RWPE2 (cell line): ENCODE results near the gene SLC8A1.

Experiments
- ATAC-seq: fragments of 200-7000 bp; cut with Tn5 transposase; 3 replicates; pipeline ENCODE4 v1.9.1; 2021; ENCODE audit warnings: low read depth
- DNase-seq: peaks from one replicate; pipeline ENCODE4 v3.0.0-alpha.2; 2020; ENCODE audit warnings: low spot score
- H3K27ac ChIP-seq: fragments of 450-650 bp; 2 replicates; pipeline ENCODE4 v1.5.1; 2017; ENCODE audit warnings: mild to moderate bottlenecking; ENCODE audit not compliant: poor library complexity, severe bottlenecking
- H3K27me3 ChIP-seq: fragments of 250-450 bp; sonication (Bioruptor Pico); 2 replicates; pipeline ENCODE4 v1.5.1; 2021; ENCODE audit warnings: mild to moderate bottlenecking, moderate library complexity; ENCODE audit not compliant: insufficient read depth, poor library complexity, severe bottlenecking
- H3K36me3 ChIP-seq: fragments of 250-450 bp; sonication (Bioruptor Pico); 2 replicates; pipeline ENCODE4 v1.5.1; 2020; ENCODE audit warnings: low read depth, mild to moderate bottlenecking, moderate library complexity
- H3K4me1 ChIP-seq: fragments of 250-450 bp; sonication (Bioruptor Pico); 2 replicates; pipeline ENCODE4 v1.5.1; 2021; ENCODE audit warnings: mild to moderate bottlenecking, moderate library complexity; ENCODE audit not compliant: insufficient read depth, poor library complexity, severe bottlenecking
- H3K4me3 ChIP-seq: fragments of 250-450 bp; sonication (Bioruptor Pico); 2 replicates; pipeline ENCODE4 v1.5.1; 2021; ENCODE audit warnings: mild to moderate bottlenecking, moderate library complexity; ENCODE audit not compliant: severe bottlenecking
- H3K9me3 ChIP-seq: fragments of 250-450 bp; sonication (Bioruptor Pico); 2 replicates; pipeline ENCODE4 v1.5.1; 2021; ENCODE audit warnings: mild to moderate bottlenecking, moderate library complexity; ENCODE audit not compliant: severe bottlenecking
- TF ChIP-seq, protein P1 (sequence below): fragments of 450-650 bp; IDR thresholded peaks from one replicate; pipeline ENCODE4 v1.5.1; 2017; ENCODE audit warnings: mild to moderate bottlenecking, moderate library complexity; ENCODE audit not compliant: poor library complexity, severe bottlenecking

SLC8A1 gene

DNA sequence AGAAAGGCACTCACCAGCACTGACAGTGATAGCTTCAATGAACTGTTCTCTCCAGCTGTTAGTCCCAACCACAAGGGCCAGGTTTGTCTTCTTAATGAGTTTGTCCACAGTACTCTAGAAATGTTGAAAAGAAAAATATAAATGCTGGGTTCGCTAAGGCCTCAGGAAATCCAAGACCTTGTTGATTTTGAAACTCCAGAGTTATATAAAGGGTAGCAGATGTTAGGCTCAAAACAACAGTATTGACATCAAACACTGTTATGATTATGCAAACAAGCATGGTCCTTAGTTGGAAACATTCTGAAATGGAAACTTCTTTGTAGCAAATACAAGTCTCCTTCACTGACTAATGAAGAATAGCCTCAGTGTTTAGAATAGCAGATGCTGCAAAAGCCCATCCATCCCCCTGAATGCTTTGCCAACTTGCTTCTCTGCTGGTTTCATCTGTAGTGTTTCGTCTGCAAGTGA lies 291.1 kb downstream of the SLC8A1 start:
- TF ChIP-seq, protein P1, sequence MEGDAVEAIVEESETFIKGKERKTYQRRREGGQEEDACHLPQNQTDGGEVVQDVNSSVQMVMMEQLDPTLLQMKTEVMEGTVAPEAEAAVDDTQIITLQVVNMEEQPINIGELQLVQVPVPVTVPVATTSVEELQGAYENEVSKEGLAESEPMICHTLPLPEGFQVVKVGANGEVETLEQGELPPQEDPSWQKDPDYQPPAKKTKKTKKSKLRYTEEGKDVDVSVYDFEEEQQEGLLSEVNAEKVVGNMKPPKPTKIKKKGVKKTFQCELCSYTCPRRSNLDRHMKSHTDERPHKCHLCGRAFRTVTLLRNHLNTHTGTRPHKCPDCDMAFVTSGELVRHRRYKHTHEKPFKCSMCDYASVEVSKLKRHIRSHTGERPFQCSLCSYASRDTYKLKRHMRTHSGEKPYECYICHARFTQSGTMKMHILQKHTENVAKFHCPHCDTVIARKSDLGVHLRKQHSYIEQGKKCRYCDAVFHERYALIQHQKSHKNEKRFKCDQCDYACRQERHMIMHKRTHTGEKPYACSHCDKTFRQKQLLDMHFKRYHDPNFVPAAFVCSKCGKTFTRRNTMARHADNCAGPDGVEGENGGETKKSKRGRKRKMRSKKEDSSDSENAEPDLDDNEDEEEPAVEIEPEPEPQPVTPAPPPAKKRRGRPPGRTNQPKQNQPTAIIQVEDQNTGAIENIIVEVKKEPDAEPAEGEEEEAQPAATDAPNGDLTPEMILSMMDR, result no peak
- no peaks in the 10 kb centered on the region for H3K36me3 ChIP-seq
- DNase-seq, result no peak

DNA sequence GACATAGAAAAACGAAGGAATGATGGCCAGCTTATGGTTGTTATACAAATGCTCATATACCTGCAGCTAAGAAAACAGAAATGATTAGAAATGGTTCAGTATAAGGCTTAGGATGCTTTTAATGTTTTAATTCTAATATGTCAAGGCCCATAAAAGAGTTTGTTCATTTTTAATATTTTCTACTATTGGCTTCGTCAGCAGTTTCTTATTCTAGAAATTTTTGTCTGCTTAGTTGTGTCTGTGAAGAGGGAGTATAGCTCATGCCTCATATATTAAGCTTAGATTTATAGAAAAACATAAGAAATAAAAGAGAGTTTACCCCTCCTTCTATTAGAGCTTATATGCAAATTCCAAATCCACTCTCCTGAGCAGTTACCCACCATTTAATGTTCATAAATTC lies 292.6 kb downstream of the SLC8A1 start:
- Histone ChIP-seq H3K4me1 (no peaks in the 10 kb centered on the region), H3K36me3 (no peaks in the 10 kb centered on the region), H3K27me3 (no peaks in the 10 kb centered on the region), H3K27ac (no peak overlapping the region), H3K4me3 (no peak overlapping the region), H3K9me3 (no peaks in the 10 kb centered on the region)
- no peak for DNase-seq
- TF ChIP-seq, protein P1, result no peak
- no peak for ATAC-seq

More for the DNA sequence above, 291.1 kb downstream of the SLC8A1 start:
- Histone ChIP-seq H3K9me3 (no peaks in the 10 kb centered on the region), H3K27ac (no peak overlapping the region), H3K4me3 (no peak overlapping the region), H3K4me1 (no peaks in the 10 kb centered on the region), H3K27me3 (no peaks in the 10 kb centered on the region)
- no peak for ATAC-seq

DNA sequence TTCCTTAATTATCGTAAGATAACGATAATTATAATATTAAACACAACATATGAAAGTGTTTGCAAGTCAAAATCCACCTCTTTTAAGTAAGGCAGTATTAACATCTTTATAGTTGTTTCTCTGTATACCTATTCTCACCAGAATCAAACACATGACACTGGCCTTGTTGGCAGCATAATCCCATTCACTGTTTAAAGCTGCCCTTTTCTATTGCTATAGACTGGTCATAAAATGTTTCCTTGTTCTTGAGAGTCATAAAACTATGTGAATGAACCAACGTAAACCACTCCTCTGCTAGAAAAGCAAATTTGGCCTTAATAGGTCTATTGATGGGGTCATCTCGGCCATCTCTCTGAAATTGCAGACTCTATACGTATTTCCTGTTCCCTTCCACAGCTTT lies 293.1 kb downstream of the SLC8A1 start:
- no peaks in the 10 kb centered on the region for H3K9me3 ChIP-seq
- ATAC-seq, result no peak
- H3K27me3 ChIP-seq, result no peaks in the 10 kb centered on the region
- TF ChIP-seq, protein P1, result no peak
- no peak for DNase-seq
- H3K36me3 ChIP-seq, result no peaks in the 10 kb centered on the region
- H3K4me1 ChIP-seq, result no peaks in the 10 kb centered on the region
- no peak overlapping the region for H3K27ac ChIP-seq
- no peak overlapping the region for H3K4me3 ChIP-seq

DNA sequence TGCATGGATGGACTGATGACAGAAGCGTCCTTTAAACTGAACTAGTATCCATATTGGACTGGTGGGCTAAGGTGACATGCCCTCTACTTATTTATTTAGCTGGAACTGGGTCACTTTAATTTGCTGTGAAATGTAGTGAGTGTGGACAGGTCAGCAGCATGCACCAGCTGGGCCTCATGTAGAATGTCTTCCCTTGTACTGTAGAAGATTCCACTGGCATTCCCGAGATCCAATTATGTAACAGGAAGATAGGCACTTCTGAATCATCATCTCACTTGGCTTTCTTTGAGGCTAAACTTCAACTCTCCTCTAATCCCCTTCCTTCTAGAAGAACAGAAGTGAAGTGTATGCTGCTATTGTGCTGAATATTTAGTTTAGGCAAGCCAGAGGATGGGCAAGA lies 296.2 kb downstream of the SLC8A1 start:
- no peak for DNase-seq
- no peaks in the 10 kb centered on the region for H3K9me3 ChIP-seq
- ATAC-seq, result no peak
- TF ChIP-seq, protein P1, result no peak
- H3K27ac ChIP-seq, result no peak overlapping the region
- H3K36me3 ChIP-seq, result no peaks in the 10 kb centered on the region
- no peaks in the 10 kb centered on the region for H3K4me1 ChIP-seq
- H3K27me3 ChIP-seq, result no peaks in the 10 kb centered on the region
- no peak overlapping the region for H3K4me3 ChIP-seq

DNA sequence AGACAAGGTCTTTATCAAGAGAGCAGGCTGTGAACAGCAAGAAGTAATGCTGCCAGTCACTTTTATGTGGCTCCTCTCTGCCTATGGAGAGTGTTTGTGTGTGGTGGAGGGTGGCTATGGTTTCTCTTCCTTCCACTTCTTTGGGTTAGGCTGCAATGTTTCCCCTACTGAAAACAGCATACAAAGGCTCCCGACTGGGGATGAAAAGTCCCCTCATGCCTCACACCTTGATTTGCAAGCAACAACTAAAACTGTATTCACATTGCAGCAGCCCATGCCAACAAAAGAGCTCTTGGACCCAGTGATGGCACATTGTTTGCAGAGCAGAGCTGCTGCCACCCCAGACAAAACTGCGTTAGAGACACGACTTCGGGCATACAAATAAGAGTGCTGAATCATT lies 301.6 kb downstream of the SLC8A1 start:
- Histone ChIP-seq H3K4me3 (no peak overlapping the region), H3K27me3 (no peaks in the 10 kb centered on the region), H3K36me3 (no peaks in the 10 kb centered on the region), H3K27ac (no peak overlapping the region), H3K4me1 (no peaks in the 10 kb centered on the region), H3K9me3 (no peaks in the 10 kb centered on the region)
- TF ChIP-seq, protein P1, result no peak
- no peak for DNase-seq
- no peak for ATAC-seq
